ENCODE results near the gene TMEM131.
"Not testable (repeated sequence)": the region's sequence is repeated elsewhere in the genome, so short reads cannot be mapped to it uniquely, and the experiment has no call there.

Gene TMEM131, protein sequence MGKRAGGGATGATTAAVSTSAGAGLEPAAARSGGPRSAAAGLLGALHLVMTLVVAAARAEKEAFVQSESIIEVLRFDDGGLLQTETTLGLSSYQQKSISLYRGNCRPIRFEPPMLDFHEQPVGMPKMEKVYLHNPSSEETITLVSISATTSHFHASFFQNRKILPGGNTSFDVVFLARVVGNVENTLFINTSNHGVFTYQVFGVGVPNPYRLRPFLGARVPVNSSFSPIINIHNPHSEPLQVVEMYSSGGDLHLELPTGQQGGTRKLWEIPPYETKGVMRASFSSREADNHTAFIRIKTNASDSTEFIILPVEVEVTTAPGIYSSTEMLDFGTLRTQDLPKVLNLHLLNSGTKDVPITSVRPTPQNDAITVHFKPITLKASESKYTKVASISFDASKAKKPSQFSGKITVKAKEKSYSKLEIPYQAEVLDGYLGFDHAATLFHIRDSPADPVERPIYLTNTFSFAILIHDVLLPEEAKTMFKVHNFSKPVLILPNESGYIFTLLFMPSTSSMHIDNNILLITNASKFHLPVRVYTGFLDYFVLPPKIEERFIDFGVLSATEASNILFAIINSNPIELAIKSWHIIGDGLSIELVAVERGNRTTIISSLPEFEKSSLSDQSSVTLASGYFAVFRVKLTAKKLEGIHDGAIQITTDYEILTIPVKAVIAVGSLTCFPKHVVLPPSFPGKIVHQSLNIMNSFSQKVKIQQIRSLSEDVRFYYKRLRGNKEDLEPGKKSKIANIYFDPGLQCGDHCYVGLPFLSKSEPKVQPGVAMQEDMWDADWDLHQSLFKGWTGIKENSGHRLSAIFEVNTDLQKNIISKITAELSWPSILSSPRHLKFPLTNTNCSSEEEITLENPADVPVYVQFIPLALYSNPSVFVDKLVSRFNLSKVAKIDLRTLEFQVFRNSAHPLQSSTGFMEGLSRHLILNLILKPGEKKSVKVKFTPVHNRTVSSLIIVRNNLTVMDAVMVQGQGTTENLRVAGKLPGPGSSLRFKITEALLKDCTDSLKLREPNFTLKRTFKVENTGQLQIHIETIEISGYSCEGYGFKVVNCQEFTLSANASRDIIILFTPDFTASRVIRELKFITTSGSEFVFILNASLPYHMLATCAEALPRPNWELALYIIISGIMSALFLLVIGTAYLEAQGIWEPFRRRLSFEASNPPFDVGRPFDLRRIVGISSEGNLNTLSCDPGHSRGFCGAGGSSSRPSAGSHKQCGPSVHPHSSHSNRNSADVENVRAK (N-terminal part only)

DNA sequence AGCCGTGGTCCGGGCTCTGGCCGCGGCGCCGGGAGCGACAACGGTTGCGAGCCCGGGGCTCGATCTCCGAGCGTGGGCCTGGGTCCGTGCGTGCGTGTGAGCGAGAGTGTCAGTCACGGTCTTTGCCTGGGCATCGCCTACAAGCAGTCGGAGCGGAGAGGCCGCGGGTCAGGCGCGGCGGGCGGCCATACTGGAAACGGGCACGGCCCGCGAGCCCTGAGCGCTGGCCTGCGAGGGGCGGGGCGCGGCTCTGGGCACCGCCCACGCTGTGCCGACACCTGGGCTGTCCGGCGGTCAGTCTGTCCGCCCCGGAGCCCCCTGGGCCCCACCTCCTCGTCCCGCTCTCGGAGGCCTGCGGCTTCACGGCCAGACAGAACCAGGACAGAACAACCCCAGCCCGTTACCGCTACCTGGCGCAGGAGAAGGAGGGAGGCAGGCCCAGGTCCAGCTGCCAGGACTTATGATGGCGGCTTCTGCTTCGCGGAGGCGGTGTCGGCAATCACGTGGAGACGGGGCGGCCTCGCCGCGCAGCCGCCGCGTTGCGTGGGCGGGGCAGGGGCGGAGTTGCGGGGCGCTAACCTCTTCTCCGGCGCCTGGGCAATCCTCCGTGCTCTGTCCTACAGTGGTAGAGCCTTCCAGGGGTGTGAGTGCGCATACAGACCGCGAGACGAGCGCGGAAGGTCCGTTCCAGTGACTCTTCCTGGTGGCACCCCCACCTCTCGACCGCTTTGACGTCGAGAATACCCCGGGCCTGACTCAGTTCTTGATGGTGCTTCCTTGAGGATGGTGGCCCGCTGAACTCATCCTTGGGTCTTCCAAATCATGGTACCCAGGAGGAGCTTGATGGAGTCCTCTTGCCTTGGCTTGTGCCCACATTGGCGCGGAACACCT is at the start of gene TMEM131:
Gene TMEM131 (minus strand): TSS at position 215 of the 891 bp plus-strand sequence. CDS start 286 bp downstream, outside the sequence.
- DNase-seq = peak; percentile 77 to 99 (median 92)

DNA sequence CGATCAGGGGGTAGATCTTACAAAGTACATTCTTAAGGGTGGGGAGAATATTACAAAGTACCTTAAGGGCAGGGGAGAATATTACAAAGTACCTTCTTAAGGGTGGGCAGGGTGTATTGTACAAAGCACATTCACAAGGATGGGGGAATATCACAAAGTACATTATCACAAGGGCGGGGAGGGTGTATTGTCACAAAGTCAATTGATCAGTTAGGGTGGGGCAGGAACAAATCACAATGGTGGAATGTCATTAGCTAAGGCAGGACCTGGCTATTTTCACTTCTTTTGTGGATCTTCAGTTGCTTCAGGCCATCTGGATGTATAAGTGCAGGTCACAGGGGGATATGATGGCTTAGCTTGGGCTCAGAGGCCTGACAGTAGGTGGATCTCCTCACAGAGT is 49.0 kb upstream of the TMEM131 start:
- DNase-seq = not testable (repeated sequence)

DNA sequence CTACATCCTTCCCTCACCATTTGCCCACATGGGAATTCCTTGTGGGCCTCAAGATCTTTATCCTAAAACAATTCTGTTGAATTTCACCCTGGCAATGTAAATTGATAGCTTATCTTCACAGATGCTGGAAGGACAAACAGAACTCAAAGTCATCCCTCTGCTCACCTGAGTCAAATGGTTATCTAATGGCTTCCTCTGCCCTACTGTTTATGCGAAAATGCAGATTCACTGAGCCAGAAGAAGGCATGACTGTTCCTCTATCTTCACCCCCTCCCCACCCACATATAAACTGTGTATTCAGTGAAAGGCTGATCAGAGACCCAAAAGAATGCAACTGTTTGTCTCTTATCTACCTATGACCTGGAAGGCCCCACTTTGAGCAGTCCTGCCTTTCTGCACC is 47.4 kb upstream of the TMEM131 start:
- DNase-seq = no peak

DNA sequence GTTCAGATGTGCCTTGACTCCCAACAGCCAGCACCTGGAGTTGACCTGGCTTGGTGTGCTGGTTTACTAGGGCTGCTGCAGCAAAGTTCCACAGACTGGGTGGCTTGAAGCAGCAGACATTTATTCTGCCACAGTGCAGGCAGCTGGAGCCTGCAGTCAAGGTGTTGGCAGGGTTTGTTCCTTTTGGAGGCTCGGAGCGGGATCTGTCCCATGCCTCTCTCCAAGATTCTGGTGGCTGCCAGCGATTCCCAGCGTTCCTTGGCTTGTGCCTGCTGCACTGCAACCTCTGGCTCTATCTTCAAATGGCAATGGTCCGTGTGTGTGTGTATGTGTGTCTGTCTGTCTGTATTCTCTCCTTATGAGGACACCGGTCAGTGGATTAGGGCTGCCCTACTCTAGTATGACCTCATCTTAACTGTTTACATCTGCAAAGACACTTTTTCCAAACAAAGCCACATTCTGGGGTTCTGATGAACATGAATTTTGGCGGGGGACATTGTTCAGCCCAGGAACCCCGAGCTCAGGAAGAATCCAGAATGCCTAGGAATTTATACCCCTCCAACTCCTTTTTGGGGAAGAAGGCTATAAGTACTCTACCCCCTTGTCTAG is 44.7 kb upstream of the TMEM131 start:
- no peak for DNase-seq

DNA sequence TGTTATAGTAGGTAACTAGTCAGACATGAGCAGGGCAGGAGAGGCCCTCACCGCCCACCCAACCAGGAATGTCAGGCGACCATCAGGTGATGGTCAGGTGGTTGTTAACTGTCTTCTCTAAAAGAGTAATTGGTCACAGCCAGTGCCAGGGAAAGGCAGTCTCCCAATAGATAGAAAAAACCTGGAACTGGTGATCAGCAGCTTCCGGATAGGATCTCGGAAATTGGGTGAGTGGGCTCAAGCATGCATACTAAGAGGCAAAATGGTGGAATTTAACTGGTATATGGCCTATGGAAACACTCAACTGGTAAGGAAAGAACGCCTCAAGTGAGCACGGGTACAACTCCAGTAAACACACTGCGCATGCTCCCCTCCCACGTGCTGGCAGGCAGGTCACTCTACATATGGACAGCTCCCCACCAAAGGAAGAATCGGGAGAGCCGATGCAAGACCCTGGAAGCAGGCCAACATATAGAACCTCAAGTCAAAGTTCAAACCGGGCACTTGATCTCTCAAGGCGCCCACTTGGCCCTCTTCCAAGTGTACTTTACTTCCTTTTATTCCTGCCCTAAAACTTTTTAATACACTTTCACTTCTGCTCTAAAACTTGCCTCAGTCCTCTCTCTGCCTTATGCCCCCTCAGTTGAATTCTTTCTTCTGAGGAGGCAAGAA is 43.5 kb upstream of the TMEM131 start:
- no peak for DNase-seq

DNA sequence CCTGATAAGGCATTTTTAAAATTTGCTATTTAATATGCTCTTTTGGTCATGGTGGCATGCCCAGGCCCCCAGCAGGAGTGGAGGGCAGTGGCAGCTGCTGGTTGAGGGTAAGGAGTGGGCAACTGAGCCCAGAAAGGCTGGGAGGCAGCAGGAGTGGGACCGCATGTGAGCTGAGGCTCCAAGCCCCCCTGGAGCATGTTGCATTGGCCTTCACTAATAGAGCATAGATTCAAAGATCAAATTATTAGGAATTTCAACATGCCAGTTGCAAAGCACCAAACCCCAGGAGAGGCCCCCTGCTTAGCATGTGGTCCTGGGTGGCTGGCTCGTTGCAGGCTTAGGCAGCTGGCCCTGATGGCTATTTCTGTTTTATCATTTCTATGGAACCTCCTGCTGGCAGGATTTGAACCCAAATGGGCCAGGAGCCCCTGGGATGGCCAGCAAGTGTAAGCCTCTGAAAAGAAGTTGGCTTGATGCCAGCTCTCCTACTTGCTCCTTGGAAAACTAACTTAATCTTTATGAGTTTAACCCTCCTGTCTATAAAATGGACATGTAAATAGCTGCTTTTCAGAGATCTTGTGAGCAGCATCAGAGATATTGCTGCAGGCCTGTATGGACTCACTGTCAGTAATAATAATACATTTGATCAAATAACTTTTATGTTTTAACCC is 42.1 kb upstream of the TMEM131 start:
- DNase-seq = no peak

DNA sequence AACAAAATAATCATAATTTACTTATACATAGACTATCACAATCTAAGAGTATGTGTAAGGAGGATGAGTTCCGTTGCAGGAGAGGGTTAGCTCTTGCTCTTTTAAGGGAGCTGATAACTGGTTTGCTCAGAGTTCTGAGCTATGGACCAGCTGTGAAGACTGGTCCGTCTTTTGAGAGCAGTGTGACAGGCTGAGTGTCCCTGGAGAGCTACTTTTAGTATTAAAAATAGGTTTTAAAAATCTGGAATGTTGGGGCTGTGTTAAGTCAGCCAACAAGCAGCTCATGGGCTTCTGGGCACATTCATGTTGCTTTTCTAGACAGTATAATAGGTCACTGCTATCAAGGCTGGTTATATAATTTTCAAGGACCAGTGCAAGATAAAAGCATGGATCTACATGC is 41.5 kb upstream of the TMEM131 start:
- DNase-seq = no peak

DNA sequence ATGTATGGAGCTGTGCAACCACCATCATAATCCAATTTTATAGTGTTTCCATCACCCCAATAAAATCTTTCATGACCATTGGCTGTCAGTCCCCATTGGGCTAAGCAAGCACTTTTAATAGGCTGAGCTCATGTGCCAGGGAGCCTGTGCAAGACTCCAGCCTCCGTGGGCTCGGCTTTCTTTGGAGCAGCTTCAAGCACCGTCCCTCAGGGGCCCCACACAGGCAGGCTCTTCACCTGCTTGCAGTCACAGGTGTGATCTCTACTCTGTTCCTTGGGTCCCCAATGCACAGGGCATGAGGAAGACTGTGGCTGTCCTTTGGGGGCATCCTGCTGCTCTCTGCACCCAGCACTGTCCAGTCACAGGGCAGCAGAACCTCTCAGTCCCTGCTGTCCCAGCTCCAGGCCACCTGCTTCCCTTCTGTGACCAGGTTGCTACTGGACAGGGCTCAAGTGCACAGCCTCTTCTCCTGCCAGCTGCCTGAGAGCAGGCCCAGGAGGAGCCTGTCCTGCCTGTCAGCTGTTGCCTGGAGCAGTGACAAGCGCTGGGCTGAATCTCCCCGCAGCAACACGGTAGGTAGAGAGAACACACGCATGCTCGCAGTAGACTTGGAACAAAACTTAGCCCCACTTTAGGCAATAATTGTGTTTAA is 40.7 kb upstream of the TMEM131 start:
- no peak for DNase-seq

DNA sequence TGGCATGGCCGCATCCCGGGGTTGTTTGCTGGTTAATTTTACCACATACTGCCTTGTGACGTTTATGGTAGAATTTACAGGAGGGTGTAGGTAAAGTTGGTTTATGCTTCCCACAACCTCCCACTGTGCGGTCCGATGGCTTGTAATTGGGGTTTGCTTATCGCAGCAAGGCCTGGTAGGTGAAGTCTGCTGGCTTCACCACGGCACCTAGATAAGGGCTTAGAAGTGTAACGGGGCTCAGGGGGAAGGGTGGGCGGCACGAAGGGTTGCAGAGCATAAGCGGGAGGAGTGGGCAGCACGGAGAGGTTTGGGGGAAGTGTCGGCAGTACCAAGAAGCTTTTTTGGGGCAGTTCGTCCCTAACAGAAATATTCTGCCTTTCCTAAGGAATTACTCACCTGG is 39.0 kb upstream of the TMEM131 start:
- no peak for DNase-seq

DNA sequence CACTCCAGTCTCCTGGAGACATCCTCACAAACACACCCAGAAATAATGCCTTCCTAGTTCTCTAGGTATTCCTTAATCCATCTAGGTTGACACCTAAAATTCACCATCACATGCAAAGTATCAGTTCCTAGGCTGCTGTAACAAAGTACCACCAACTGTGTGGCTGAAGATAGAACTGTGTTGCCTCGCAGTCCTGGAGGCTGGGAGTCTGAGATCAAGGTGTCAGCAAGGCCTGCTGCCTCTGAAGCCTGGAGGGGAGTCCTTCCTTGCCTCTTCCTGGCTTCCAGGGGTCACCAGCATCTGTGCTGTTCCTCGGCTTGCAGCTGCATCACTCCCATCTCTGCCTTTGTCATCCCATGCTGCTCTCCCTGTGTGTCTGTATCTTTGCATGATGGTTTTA is 36.3 kb upstream of the TMEM131 start:
- DNase-seq = no peak

DNA sequence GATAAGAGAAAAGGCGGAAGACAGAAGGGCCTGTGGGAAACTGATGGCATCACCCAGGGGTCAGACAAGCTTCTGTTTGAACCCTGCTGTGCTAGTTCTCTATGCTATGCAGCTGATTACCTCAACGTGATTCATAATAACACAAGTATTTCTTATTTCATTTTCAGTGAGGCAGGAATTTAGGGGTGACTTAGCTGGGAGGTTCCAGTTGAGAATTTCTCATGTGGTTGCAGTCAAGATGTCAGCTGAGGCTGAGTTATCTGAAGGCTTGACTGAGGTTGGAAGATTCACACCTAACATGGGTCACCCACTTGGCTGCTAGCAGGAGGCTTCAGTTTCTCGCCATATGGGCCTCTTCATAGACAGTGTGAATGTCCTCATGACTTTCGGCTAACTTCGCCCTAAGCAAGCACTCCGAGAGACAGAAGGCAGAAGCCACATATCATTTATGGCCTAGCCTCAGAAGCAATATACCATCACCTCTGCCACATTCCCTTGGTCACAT is 34.0 kb upstream of the TMEM131 start:
- DNase-seq = no peak

DNA sequence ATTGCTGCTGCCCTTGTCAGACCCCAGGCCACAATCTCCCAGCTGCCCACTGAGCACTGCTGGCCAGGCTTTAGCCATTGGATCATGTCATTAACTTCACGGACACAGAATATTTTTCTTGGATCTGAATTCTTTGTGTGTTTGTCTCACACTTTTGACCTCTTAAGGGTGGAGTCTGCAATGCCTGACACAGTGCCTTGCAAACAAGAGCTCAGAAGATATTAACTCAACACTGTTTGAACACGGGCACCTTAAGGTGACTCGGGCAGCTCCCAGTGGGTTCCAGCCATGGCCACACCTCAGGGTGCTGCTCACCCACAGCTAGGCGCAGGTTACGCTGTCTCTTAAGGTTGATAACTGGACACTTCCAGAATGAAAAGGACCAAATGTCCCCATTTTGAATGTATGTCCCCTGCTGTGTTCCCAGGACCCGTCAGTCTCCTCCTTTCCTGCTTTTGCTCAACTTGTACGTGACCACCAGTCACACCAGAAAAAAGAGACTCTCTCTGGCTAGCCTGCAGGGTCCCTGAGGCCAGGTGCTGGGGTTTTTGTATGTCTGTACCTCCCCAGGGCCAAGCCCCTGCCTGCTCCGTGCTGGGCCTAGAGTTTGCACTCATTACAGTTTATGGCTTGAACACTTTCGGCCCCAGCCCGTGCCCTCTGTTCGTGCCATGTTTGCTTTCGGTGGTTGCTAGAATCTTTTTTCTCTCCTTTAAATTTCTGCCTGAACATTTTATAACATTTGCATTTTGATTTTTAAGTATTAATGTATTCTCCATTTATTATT is 33.4 kb upstream of the TMEM131 start:
- no peak for DNase-seq

DNA sequence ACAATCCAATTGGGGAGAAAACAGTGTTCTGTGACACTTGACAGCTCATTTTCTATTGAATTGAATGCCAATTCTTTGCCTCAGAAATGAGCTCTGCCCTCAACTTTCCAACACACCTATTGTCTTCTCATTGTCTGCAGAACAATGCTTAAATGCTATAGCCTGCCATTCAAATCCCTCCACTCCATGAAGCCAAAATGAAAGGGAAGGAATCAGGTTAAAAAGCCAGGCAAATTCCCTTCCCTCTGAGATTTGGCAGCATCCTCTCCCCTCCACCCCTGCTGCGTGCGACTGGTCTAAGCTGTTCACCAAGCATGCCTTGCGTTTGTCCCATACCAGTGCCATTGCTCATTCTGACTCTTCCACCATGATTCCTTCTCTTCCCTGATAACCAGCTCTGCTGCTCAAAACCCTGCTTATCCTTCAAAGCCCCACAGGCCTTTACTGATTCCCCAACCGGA is 32.4 kb upstream of the TMEM131 start:
- no peak for DNase-seq

DNA sequence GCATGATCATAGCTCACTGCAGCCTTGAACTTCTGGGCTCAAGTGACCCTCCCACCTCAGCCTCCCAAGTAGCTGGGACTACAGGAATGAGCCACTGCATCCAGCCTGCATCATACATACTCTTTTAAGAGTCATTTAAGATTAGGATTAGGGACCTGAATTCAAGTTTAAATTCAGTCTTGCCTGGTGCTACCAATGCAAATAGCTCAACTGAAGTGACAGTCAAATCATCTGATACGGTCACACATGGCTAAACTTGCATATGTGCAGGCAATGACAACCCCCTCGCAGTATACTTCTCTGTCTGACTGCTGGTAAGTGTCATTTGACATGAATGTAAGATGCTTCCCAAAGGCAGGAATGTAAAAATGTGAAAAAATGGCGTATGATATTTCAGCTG is 31.8 kb upstream of the TMEM131 start:
- DNase-seq = no peak

DNA sequence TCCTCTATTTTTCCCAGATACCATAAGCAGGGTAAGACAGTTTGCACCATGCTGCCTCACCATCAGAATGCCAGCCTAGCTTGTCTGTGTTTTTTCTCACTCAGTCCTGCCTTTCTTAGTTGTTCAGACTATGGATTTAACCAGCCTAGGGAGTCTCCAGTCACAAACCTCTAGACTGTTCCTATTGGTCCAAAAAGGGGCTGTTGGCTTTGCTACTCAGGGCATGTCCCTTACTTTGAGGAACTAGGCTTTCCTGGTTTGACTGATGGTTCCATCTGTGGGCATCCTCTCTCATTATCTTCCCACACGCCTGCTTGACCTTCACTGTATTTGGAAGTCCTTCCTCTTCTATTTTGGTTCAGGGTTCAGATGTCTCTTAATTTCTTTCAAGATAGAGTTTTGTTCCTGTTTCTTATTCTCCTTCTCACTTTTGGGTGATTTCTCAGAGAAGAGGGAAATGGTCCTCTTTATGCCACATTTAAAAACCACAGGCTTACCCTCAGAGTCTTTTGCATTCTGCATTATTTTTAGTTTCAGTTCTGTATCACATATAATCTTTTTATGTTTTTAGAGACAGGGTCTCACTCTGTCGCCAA is 31.3 kb upstream of the TMEM131 start:
- peak in 4 of 51 donors; percentile 2 to 34 (median 14) for DNase-seq

DNA sequence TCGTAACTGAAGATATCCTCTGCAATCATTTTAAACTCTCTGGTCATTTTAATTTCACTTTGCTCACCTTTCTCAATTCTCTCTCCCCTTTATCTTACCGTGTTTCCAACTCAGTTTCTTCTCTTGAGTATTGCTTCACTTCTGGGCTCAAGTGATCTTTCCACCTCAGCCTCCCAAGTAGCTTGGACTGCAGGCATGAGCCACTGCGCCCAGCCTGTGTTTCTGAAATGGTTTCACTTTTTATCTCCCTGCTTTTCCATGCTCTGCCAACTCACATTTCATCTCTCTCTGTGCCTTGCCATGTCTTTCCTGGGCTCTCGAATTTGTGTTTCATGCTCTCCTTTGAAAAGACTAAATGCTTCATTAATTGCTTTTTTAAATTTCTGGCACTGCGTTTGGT is 30.5 kb upstream of the TMEM131 start:
- DNase-seq = no peak

DNA sequence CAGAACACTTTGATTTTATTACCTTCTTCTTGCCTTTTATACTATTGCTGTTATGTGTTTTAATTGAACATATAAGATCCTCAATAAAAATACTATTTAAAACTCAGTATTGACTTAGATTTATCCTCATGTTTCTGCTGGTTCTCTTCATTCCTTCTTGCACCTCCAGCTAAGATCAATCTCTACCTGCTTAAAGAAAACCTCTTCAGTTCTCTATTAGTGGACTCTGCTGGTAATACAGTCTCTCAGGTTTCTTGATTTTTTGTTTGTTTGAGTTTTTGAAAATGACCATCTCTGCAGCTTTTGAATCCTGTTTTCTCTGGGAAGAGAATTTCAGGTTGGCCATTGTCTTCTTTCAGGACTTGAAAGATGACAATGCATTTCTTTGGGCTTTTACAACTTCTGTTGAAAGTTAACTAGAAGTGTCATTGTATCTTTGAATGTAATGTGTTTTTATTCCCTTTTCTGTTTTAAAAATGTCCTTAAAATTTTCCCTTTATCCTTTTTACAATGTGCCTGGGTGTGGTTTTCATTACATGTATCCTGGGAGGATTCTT is 29.8 kb upstream of the TMEM131 start:
- no peak for DNase-seq
